DND-41 (cell line): ENCODE measurements around the gene RALGPS2.

Experiments
- ATAC-seq: fragments of 200-7000 bp; cut with Tn5 transposase; 3 replicates; pipeline ENCODE4 v1.9.1; 2021; ENCODE audit warnings: low read depth; ENCODE audit not compliant: insufficient read depth
- DNase-seq: peaks from one replicate; pipeline ENCODE4 v3.0.0-alpha.2; 2020
- H2AFZ ChIP-seq: 2 replicates; pipeline ENCODE4 v1.6.0; 2012; ENCODE audit warnings: low read depth, low read length
- H3K27ac ChIP-seq: 2 replicates; pipeline ENCODE4 v1.5.1; 2012; ENCODE audit warnings: low read length, inconsistent platforms
- H3K27me3 ChIP-seq: fragments of 200-600 bp; sonication (generic); 2 replicates; pipeline ENCODE4 v1.6.0; 2012; ENCODE audit warnings: low read length, mild to moderate bottlenecking, inconsistent platforms; ENCODE audit not compliant: insufficient read depth, poor library complexity
- H3K36me3 ChIP-seq: 2 replicates; pipeline ENCODE4 v1.5.1; 2012; ENCODE audit warnings: low read length, inconsistent platforms; ENCODE audit not compliant: insufficient read depth
- H3K4me1 ChIP-seq: 2 replicates; pipeline ENCODE4 v1.5.1; 2012; ENCODE audit warnings: mild to moderate bottlenecking, low read length; ENCODE audit not compliant: insufficient read depth
- H3K4me2 ChIP-seq: 2 replicates; pipeline ENCODE4 v1.6.0; 2012; ENCODE audit warnings: mild to moderate bottlenecking, moderate library complexity, low read length, inconsistent platforms; ENCODE audit not compliant: insufficient read depth
- H3K4me3 ChIP-seq, 2 experiments: fragments of 200-600 bp in 1 of 2; shearing (Covaris generic) in 1 of 2; 2 replicates each; pipeline ENCODE4 v1.5.1; 2012 to 2016; ENCODE audit warnings: inconsistent platforms in 2 of 2, low read length in 2 of 2, mild to moderate bottlenecking in 2 of 2, low read depth in 1 of 2, moderate library complexity in 1 of 2
- H3K79me2 ChIP-seq: 2 replicates; pipeline ENCODE4 v1.6.0; 2012; ENCODE audit warnings: low read length, inconsistent platforms; ENCODE audit not compliant: insufficient read depth
- H3K9ac ChIP-seq: 2 replicates; pipeline ENCODE4 v1.6.0; 2012; ENCODE audit warnings: low read depth, mild to moderate bottlenecking, inconsistent platforms, low read length, moderate library complexity
- H3K9me3 ChIP-seq: 2 replicates; pipeline ENCODE4 v1.5.1; 2012; ENCODE audit warnings: low read length, moderate library complexity, mild to moderate bottlenecking, inconsistent platforms; ENCODE audit not compliant: insufficient read depth, severe bottlenecking
- H4K20me1 ChIP-seq: 2 replicates; pipeline ENCODE4 v1.6.0; 2012; ENCODE audit warnings: low read length; ENCODE audit not compliant: insufficient read depth
- EZH2 ChIP-seq: IDR thresholded peaks from 3 replicates; pipeline ENCODE4 v1.6.1; 2012; ENCODE audit warnings: borderline replicate concordance, low read depth, mild to moderate bottlenecking, moderate library complexity, low read length, inconsistent platforms; ENCODE audit not compliant: severe bottlenecking
- TF ChIP-seq, protein P1 (sequence below): IDR thresholded peaks from 2 replicates; pipeline ENCODE4 v1.5.1; 2012; ENCODE audit warnings: borderline replicate concordance, low read length, moderate library complexity, mild to moderate bottlenecking; ENCODE audit not compliant: poor library complexity, severe bottlenecking; ENCODE audit errors: extremely low read depth

Gene RALGPS2

DNA sequence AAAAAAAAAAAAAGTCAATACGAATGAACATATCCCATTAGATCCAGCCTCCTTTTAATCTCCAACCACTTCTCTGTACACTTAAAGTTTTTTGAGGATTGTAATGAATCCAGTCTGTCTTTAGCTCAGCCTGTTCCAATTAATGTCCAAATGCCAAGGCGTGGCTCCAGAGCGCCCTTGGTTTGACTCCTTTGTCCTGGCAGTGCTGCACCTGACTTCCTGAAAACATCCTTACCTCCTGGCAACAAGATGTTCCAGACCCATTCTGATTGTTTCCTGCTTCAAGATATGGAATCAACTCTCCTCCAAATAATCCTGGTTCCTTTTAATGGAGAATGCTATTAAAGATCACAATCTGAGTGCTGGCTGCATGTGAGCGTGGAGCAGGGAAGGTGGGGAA lies 226.6 kb downstream of the RALGPS2 start:
- no peak for TF ChIP-seq EZH2
- TF ChIP-seq, protein P1, sequence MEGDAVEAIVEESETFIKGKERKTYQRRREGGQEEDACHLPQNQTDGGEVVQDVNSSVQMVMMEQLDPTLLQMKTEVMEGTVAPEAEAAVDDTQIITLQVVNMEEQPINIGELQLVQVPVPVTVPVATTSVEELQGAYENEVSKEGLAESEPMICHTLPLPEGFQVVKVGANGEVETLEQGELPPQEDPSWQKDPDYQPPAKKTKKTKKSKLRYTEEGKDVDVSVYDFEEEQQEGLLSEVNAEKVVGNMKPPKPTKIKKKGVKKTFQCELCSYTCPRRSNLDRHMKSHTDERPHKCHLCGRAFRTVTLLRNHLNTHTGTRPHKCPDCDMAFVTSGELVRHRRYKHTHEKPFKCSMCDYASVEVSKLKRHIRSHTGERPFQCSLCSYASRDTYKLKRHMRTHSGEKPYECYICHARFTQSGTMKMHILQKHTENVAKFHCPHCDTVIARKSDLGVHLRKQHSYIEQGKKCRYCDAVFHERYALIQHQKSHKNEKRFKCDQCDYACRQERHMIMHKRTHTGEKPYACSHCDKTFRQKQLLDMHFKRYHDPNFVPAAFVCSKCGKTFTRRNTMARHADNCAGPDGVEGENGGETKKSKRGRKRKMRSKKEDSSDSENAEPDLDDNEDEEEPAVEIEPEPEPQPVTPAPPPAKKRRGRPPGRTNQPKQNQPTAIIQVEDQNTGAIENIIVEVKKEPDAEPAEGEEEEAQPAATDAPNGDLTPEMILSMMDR: no peak
- no peaks in the 10 kb centered on the region for H3K9me3 ChIP-seq
- H3K36me3 ChIP-seq: no peaks in the 10 kb centered on the region
- H3K27ac ChIP-seq: no peak overlapping the region
- no peak overlapping the region for H3K4me2 ChIP-seq
- ATAC-seq: no peak
- H3K4me1 ChIP-seq: no peaks in the 10 kb centered on the region
- H4K20me1 ChIP-seq: no peaks in the 10 kb centered on the region
- DNase-seq: no peak
- peaks cover 6% of the 10 kb centered on the region for H3K27me3 ChIP-seq
- H3K79me2 ChIP-seq: no peaks in the 10 kb centered on the region
- no peak overlapping the region for H3K4me3 ChIP-seq
- H3K9ac ChIP-seq: no peak overlapping the region
- no peak overlapping the region for H2AFZ ChIP-seq

DNA sequence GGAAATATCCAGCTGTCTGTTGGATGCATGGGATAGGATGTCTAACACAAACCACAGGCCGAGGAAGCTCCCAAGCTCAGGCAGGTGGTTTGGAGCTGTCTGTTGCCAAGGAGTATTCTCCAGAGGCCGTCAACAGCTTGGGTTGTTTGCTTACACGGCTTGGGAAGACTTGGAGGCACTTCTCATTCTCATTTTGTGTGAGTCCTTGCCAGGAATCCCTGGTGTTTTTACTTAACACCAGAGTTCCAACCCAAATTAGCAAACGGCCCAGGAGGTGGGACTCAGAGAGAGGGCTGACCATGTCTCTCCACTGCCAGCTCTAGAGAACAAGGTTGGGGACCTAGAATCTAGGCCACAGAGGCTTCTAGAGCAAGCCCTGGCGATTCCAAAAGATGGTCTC lies 228.0 kb downstream of the RALGPS2 start:
- Histone ChIP-seq H3K9me3 (no peaks in the 10 kb centered on the region), H3K27ac (no peak overlapping the region), H3K9ac (no peak overlapping the region), H3K4me1 (no peaks in the 10 kb centered on the region), H3K27me3 (peaks cover 6% of the 10 kb centered on the region), H4K20me1 (0 out of 2 replicates have a peak, but pooled peaks cover 3% of the 10 kb centered on the region), H3K4me2 (no peak overlapping the region), H3K36me3 (no peaks in the 10 kb centered on the region), H3K4me3 (no peak overlapping the region), H3K79me2 (no peaks in the 10 kb centered on the region), H2AFZ (no peak overlapping the region)
- TF ChIP-seq, protein P1: no peak
- TF ChIP-seq EZH2: no peak
- ATAC-seq: no peak
- DNase-seq: no peak

DNA sequence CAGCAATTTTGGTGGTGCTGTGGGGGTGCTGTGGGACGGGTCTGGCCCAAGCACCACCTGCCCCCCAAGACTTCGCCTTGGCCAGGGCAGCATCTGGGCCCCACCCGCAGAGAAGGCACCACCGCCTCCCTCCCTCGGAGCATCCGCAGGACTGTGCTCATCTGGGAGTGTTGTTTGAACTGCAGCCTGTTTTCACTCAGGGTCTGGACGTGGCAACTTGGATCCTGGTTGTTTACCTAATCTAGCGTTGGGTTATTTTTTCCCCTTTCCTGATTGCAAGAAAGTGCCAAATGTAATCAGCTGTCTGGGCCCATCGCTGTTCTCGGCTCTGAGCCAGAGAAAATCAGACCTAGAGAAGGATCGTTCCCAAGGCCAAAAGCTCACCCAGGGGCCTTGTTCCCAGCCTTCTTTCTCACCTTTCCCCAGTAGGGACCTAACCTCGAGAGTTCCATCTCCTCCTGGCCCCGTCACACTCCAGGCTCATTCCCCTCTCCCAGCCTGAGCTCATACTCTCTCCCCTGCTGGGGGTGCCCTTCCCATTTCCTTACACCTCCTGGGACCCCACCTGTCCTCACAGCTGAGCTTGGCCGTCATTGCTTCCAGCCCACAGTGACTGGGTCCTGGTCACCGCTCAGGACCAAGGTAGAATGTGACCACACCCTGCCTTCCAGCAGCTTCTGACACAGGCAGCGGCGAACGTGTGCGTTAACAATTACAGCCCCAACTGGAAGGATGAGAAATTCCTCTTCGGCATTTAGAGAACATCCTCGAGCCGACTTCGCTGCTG lies 228.7 kb downstream of the RALGPS2 start:
- Histone ChIP-seq H3K4me1 (no peaks in the 10 kb centered on the region), H2AFZ (no peak overlapping the region), H3K4me2 (no peak overlapping the region), H3K9ac (no peak overlapping the region), H3K4me3 (no peak overlapping the region), H3K9me3 (no peaks in the 10 kb centered on the region), H3K79me2 (no peaks in the 10 kb centered on the region), H3K36me3 (no peaks in the 10 kb centered on the region), H3K27ac (no peak overlapping the region), H4K20me1 (0 out of 2 replicates have a peak, but pooled peaks cover 3% of the 10 kb centered on the region), H3K27me3 (peaks cover 6% of the 10 kb centered on the region)
- TF ChIP-seq, protein P1: no peak
- no peak for TF ChIP-seq EZH2
- DNase-seq: no peak
- no peak for ATAC-seq
